ENCODE data around the gene CASK. TPM values are rescaled to one million over a fixed set of nuclear protein-coding genes. Genes with fewer than 3 reads are reported as not detected.

Gene CASK
- total and polyA plus RNA-seq, 8 donors, result 4.7 to 42.5 (median 22.9) TPM

GRCh38 chrX:41917517-41917916 lies 5.8 kb downstream of the CASK start:
- ATAC-seq, result no peak

GRCh38 chrX:41913476-41913875 lies 9.9 kb downstream of the CASK start:
- intact Hi-C loops (cut with DNase I), result no loop called here
- ATAC-seq, result no peak

More at GRCh38 chrX:41917517-41917916, 5.8 kb downstream of the CASK start:
- WGBS, 2 donors, result 73 to 85% methylated on average over 5 of the region's 5 CpGs
- H3K27ac ChIP-seq, result no peak overlapping the region
- intact Hi-C loops (cut with DNase I), result no loop called here
- H3K4me1 ChIP-seq, result peaks cover 0 to 7% (median 0%) of the 10 kb centered on the region in 3 donors
- H3K36me3 ChIP-seq, result no peaks in the 10 kb centered on the region
- DNase-seq (no peak), FAIRE-seq (no peak)
- no peak overlapping the region for H3K4me3 ChIP-seq
- no peaks in the 10 kb centered on the region for H3K9me3 ChIP-seq
- TF ChIP-seq CTCF (IDR thresholded peaks at IDR 0.05), result no peak
- no peaks in the 10 kb centered on the region for H3K27me3 ChIP-seq

GRCh38 chrX:41912923-41913322 lies 10.4 kb downstream of the CASK start:
- 71 to 96% methylated on average over 4 of the region's 4 CpGs for WGBS, 2 donors
- Histone ChIP-seq H3K36me3 (no peaks in the 10 kb centered on the region), H3K27me3 (no peaks in the 10 kb centered on the region), H3K9me3 (no peaks in the 10 kb centered on the region), H3K27ac (no peak overlapping the region), H3K4me1 (peaks cover 0 to 4% (median 0%) of the 10 kb centered on the region in 3 donors), H3K4me3 (no peak overlapping the region)
- no peak for FAIRE-seq
- no peak for DNase-seq
- intact Hi-C loops (cut with DNase I), result no loop called here
- ATAC-seq, result peak in 2 of 4 donors; percentile 20 to 44
- no peak for TF ChIP-seq CTCF (IDR thresholded peaks at IDR 0.05)

More at GRCh38 chrX:41913476-41913875, 9.9 kb downstream of the CASK start:
- H3K4me3 ChIP-seq, result no peak overlapping the region
- DNase-seq, result no peak
- no peaks in the 10 kb centered on the region for H3K27me3 ChIP-seq
- H3K27ac ChIP-seq, result no peak overlapping the region
- H3K9me3 ChIP-seq, result no peaks in the 10 kb centered on the region
- 73 to 74% methylated on average over 1 of the region's 1 CpG for whole genome bisulfite sequencing, 2 donors
- TF ChIP-seq CTCF (IDR thresholded peaks at IDR 0.05), result no peak
- no peaks in the 10 kb centered on the region for H3K36me3 ChIP-seq
- FAIRE-seq, result no peak
- peaks cover 0 to 4% (median 0%) of the 10 kb centered on the region in 3 donors for H3K4me1 ChIP-seq

- DNase-seq (no peak), ATAC-seq (no peak), FAIRE-seq (no peak)
- Histone ChIP-seq H3K36me3 (no peaks in the 10 kb centered on the region), H3K27me3 (no peaks in the 10 kb centered on the region), H3K4me1 (no peaks in the 10 kb centered on the region), H3K4me3 (no peak overlapping the region), H3K9me3 (no peaks in the 10 kb centered on the region), H3K27ac (no peak overlapping the region)
- no peak for TF ChIP-seq CTCF (IDR thresholded peaks at IDR 0.05)
- intact Hi-C loops (cut with DNase I), result no loop called here
These were observed 14.3 kb downstream of the CASK start for GRCh38 chrX:41909068-41909467.

- no peak for TF ChIP-seq CTCF (IDR thresholded peaks at IDR 0.05)
- H3K4me1 ChIP-seq, result no peaks in the 10 kb centered on the region
- no peak overlapping the region for H3K27ac ChIP-seq
- FAIRE-seq, result no peak
- H3K9me3 ChIP-seq, result no peaks in the 10 kb centered on the region
- intact Hi-C loops (cut with DNase I), result no loop called here
- DNase-seq, result no peak
- WGBS, 2 donors, result 90 to 98% methylated on average over 3 of the region's 3 CpGs
- no peaks in the 10 kb centered on the region for H3K27me3 ChIP-seq
- H3K4me3 ChIP-seq, result no peak overlapping the region
- ATAC-seq, result no peak
- H3K36me3 ChIP-seq, result no peaks in the 10 kb centered on the region
These were observed 16.7 kb downstream of the CASK start for GRCh38 chrX:41906515-41907187.
